ENCODE measurements around the gene BMPR1B. TPM values are rescaled to one million over a fixed set of nuclear protein-coding genes. Genes with fewer than 3 reads are reported as not detected.

BMPR1B gene
- total and polyA plus RNA-seq, 2 of the 8 experiments (the other 6 are each of a cell fraction or from before 2014, with no cell fraction given): 0.14 to 1.1 TPM

DNA sequence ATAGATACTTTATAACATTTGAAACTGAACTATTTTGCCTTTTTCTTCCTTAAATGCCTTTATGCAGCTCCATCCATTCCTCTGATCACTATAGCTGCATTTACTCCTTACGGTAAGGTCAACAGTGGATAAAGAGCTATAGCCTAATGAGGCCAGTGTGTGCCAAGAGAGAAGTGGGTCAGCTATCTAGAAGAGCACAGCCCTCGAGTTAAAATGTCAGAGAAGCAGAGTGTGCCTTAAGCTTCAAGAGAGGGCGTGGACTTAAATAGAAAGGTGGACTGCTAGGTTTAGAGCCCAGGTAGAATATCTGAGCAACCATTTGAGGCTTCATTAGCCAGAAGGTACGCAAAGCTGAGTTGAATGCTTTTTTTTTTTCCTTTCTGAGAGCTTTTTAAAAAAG lies 347.4 kb downstream of the BMPR1B start (continued):
- TF ChIP-seq, protein P1, sequence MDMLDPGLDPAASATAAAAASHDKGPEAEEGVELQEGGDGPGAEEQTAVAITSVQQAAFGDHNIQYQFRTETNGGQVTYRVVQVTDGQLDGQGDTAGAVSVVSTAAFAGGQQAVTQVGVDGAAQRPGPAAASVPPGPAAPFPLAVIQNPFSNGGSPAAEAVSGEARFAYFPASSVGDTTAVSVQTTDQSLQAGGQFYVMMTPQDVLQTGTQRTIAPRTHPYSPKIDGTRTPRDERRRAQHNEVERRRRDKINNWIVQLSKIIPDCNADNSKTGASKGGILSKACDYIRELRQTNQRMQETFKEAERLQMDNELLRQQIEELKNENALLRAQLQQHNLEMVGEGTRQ (IDR thresholded peaks at IDR 0.05; ENCODE audit: low read length): no peak
- TF ChIP-seq, protein P2, sequence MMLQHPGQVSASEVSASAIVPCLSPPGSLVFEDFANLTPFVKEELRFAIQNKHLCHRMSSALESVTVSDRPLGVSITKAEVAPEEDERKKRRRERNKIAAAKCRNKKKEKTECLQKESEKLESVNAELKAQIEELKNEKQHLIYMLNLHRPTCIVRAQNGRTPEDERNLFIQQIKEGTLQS (IDR thresholded peaks at IDR 0.05; ENCODE audit: insufficient read depth, low read depth, low read length): no peak
- TF ChIP-seq HDAC2 (IDR thresholded peaks at IDR 0.05; ENCODE audit: borderline replicate concordance in 1 of 2, low read depth in 2 of 2, low read length in 2 of 2): no peak

Measured in H1 (cell line).